ENCODE results near the gene ADGRL3.

Gene ADGRL3

GRCh38 chr4:61575796-61576195 is 375.7 kb downstream of the ADGRL3 start:
- Histone ChIP-seq H3K79me2 (ENCODE audit: insufficient read depth, low read length) (no peaks in the 10 kb centered on the region), H3K4me3 (ENCODE audit: low read depth in 1 of 2, low read length in 2 of 2) (no peak overlapping the region), H3K9ac (ENCODE audit: low read depth, low read length) (no peak overlapping the region), H3K27me3 (ENCODE audit: insufficient read depth, low read length, poor library complexity) (no peaks in the 10 kb centered on the region), H4K20me1 (ENCODE audit: insufficient read depth, low read length) (no peaks in the 10 kb centered on the region), H3K27ac (ENCODE audit: low read length) (no peak overlapping the region), H3K9me3 (ENCODE audit: insufficient read depth, low read length, severe bottlenecking) (no peaks in the 10 kb centered on the region), H3K4me2 (ENCODE audit: insufficient read depth, low read length) (no peak overlapping the region), H3K4me1 (ENCODE audit: insufficient read depth, low read length) (no peaks in the 10 kb centered on the region), H2AFZ (ENCODE audit: low read depth, low read length) (no peak overlapping the region), H3K36me3 (ENCODE audit: insufficient read depth, low read length) (no peaks in the 10 kb centered on the region)
- no peak for TF ChIP-seq EZH2 (IDR thresholded peaks at IDR 0.05; ENCODE audit: borderline replicate concordance, low read depth, low read length, severe bottlenecking)
- TF ChIP-seq CTCF (IDR thresholded peaks at IDR 0.05; ENCODE audit: borderline replicate concordance, extremely low read depth, low read length, poor library complexity, severe bottlenecking) = no peak
- ATAC-seq (ENCODE audit: insufficient read depth, low read depth) = no peak
- no peak for DNase-seq

- Histone ChIP-seq H3K27me3 (ENCODE audit: insufficient read depth, low read length, poor library complexity) (no peaks in the 10 kb centered on the region), H3K27ac (ENCODE audit: low read length) (no peak overlapping the region), H3K4me2 (ENCODE audit: insufficient read depth, low read length) (no peak overlapping the region), H3K4me3 (ENCODE audit: low read depth in 1 of 2, low read length in 2 of 2) (no peak overlapping the region), H3K4me1 (ENCODE audit: insufficient read depth, low read length) (no peaks in the 10 kb centered on the region), H4K20me1 (ENCODE audit: insufficient read depth, low read length) (no peaks in the 10 kb centered on the region), H3K79me2 (ENCODE audit: insufficient read depth, low read length) (no peaks in the 10 kb centered on the region), H2AFZ (ENCODE audit: low read depth, low read length) (no peak overlapping the region), H3K9me3 (ENCODE audit: insufficient read depth, low read length, severe bottlenecking) (no peaks in the 10 kb centered on the region), H3K36me3 (ENCODE audit: insufficient read depth, low read length) (no peaks in the 10 kb centered on the region), H3K9ac (ENCODE audit: low read depth, low read length) (no peak overlapping the region)
- no peak for TF ChIP-seq CTCF (IDR thresholded peaks at IDR 0.05; ENCODE audit: borderline replicate concordance, extremely low read depth, low read length, poor library complexity, severe bottlenecking)
- DNase-seq (no peak), ATAC-seq (ENCODE audit: insufficient read depth, low read depth) (no peak)
These were observed 379.7 kb downstream of the ADGRL3 start for GRCh38 chr4:61579786-61580185.

- Histone ChIP-seq H3K27me3 (ENCODE audit: insufficient read depth, low read length, poor library complexity) (no peaks in the 10 kb centered on the region), H3K4me1 (ENCODE audit: insufficient read depth, low read length) (no peaks in the 10 kb centered on the region), H3K36me3 (ENCODE audit: insufficient read depth, low read length) (no peaks in the 10 kb centered on the region), H3K27ac (ENCODE audit: low read length) (no peak overlapping the region), H3K4me2 (ENCODE audit: insufficient read depth, low read length) (no peak overlapping the region), H3K9me3 (ENCODE audit: insufficient read depth, low read length, severe bottlenecking) (no peaks in the 10 kb centered on the region), H2AFZ (ENCODE audit: low read depth, low read length) (no peak overlapping the region), H3K9ac (ENCODE audit: low read depth, low read length) (no peak overlapping the region), H4K20me1 (ENCODE audit: insufficient read depth, low read length) (no peaks in the 10 kb centered on the region), H3K79me2 (ENCODE audit: insufficient read depth, low read length) (no peaks in the 10 kb centered on the region), H3K4me3 (ENCODE audit: low read depth in 1 of 2, low read length in 2 of 2) (no peak overlapping the region)
- ATAC-seq (ENCODE audit: insufficient read depth, low read depth) = no peak
- DNase-seq = no peak
- TF ChIP-seq EZH2 (IDR thresholded peaks at IDR 0.05; ENCODE audit: borderline replicate concordance, low read depth, low read length, severe bottlenecking) (no peak), CTCF (IDR thresholded peaks at IDR 0.05; ENCODE audit: borderline replicate concordance, extremely low read depth, low read length, poor library complexity, severe bottlenecking) (no peak)
These were observed 380.7 kb downstream of the ADGRL3 start for GRCh38 chr4:61580721-61581377.

GRCh38 chr4:61583696-61584095 is 383.6 kb downstream of the ADGRL3 start:
- H3K27me3 ChIP-seq (ENCODE audit: insufficient read depth, low read length, poor library complexity) = no peaks in the 10 kb centered on the region
- no peaks in the 10 kb centered on the region for H3K4me1 ChIP-seq (ENCODE audit: insufficient read depth, low read length)
- no peak overlapping the region for H3K4me2 ChIP-seq (ENCODE audit: insufficient read depth, low read length)
- H3K36me3 ChIP-seq (ENCODE audit: insufficient read depth, low read length) = no peaks in the 10 kb centered on the region
- H3K79me2 ChIP-seq (ENCODE audit: insufficient read depth, low read length) = no peaks in the 10 kb centered on the region
- no peak overlapping the region for H3K4me3 ChIP-seq (ENCODE audit: low read depth in 1 of 2, low read length in 2 of 2)
- no peak overlapping the region for H3K9ac ChIP-seq (ENCODE audit: low read depth, low read length)
- H3K9me3 ChIP-seq (ENCODE audit: insufficient read depth, low read length, severe bottlenecking) = no peaks in the 10 kb centered on the region
- H4K20me1 ChIP-seq (ENCODE audit: insufficient read depth, low read length) = no peaks in the 10 kb centered on the region
- no peak for TF ChIP-seq CTCF (IDR thresholded peaks at IDR 0.05; ENCODE audit: borderline replicate concordance, extremely low read depth, low read length, poor library complexity, severe bottlenecking)
- TF ChIP-seq EZH2 (IDR thresholded peaks at IDR 0.05; ENCODE audit: borderline replicate concordance, low read depth, low read length, severe bottlenecking) = no peak
- H3K27ac ChIP-seq (ENCODE audit: low read length) = no peak overlapping the region
- no peak for DNase-seq
- H2AFZ ChIP-seq (ENCODE audit: low read depth, low read length) = no peak overlapping the region
- ATAC-seq (ENCODE audit: insufficient read depth, low read depth) = no peak
